Islet precursor cell (in vitro differentiated cells): ENCODE measurements around the gene PCNX1.
"Not testable (repeated sequence)": the region's sequence is repeated elsewhere in the genome, so short reads cannot be mapped to it uniquely, and the experiment has no call there.

Source experiments
- DNase-seq: peaks from one replicate; pipeline ENCODE4 v3.0.0-alpha.2; 2018

The PCNX1 gene

GRCh38 chr14:71094722-71095121, 187.5 kb downstream of the PCNX1 start:
- DNase-seq: no peak

- DNase-seq: no peak
These were observed 189.7 kb downstream of the PCNX1 start for GRCh38 chr14:71096947-71097346.

DNA sequence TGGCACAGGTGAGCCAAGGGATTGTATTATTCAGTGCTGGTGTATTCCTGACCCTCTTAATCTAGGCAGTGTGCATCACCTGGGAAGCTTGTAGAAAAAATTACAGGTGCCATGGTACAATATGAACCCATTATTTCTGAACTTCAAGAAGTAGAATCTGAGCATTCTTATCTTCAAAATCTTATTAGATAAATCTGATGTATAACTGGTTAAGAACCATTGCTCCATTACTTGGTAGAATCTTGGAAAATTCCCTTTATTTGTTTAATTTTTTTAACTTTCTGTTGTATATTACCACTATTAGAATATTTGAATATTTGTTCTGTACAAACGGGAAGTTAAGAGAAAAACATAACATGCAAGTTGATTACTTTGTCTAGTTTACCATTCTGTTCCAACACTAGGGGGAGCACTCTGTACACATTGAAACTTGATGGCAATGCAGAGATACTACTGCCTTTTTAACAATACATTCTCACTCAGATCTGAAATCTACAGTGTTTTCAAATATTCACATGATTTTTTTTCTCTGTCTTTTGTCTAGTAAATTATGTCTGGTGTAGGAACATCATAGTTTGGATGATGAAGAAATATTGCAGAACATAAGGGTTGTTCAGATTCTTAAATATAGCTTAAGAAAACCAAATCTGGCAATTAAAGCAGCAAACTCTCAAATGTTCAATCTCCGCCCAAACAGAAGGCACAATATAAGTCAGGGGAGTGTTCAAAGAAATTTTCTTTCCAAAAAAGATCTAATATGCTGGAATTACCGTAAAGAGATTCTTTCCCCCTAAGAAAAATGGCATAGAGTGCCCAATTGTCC, 196.6 kb downstream of the PCNX1 start:
- no peak for DNase-seq

GRCh38 chr14:71105177-71105576, 197.9 kb downstream of the PCNX1 start:
- DNase-seq: no peak

DNA sequence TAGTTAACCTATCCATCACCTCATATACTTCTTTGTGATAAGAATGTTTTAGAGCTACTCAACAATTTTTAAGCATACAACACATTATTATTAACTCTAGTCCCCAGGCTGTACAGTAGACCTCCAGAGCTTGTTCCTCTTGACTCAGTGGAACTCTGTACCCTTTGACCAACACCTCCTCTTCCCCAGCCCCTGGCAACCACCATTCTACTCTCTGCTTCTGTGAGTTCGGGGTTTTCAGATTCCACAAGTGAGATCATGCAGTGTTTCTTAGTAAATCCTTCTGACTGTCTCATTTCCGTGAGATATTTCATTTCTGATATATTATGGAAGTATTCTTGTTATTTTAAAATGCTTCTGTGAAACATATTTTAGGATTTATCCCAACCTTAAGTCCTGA, 200.7 kb downstream of the PCNX1 start:
- no peak for DNase-seq

- no peak for DNase-seq
These were observed 201.3 kb downstream of the PCNX1 start for GRCh38 chr14:71108398-71109119.

- DNase-seq: no peak
These were observed 206.1 kb downstream of the PCNX1 start for GRCh38 chr14:71113376-71113775.

DNA sequence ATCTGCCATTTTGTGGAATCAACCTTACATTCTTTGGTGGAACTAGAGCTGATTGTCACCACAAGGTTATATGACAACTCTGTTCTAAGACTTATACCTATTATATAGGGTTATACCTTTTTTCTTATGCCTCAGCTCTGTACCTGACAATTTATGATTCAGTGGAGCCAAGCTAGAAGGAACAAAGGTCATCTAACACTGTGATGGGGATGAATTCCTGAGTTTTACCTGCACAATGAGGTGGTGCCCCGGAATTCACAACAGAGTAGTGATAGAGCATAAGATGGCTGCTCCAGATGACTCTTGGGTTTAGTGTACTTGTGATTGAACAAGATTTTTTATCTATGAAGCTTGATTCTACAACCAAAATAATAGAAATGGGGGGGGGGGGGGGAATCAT, 207.3 kb downstream of the PCNX1 start:
- DNase-seq: no peak

GRCh38 chr14:71115306-71115705, 208.0 kb downstream of the PCNX1 start:
- DNase-seq: no peak

- DNase-seq: no peak
These were observed 208.7 kb downstream of the PCNX1 start for GRCh38 chr14:71115821-71116567.

- no peak for DNase-seq
These were observed 209.4 kb downstream of the PCNX1 start for GRCh38 chr14:71116568-71117122.

GRCh38 chr14:71117839-71118743, 210.8 kb downstream of the PCNX1 start:
- DNase-seq: peak; percentile 70

GRCh38 chr14:71119075-71119474, 211.8 kb downstream of the PCNX1 start:
- DNase-seq: no peak

DNA sequence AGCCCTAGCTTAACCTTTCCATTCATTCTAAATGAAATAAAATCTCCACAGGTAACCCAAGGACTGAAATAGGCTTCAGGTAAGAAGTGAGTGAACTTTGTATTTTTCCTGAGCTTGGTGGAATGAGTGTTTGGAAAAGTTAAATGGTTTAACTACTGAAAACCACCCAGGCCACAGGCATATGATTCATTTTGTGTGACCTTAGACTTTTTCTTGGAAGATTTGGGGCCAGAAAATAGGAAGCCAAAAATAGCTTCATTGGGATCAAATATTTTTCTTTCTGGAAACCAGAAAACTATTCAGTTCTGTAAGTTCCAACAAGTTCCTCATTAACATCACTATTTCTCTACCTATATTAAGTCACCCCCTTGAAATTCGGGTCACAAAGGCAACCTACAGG, 212.6 kb downstream of the PCNX1 start:
- DNase-seq: no peak

GRCh38 chr14:71121001-71121400, 213.7 kb downstream of the PCNX1 start:
- DNase-seq: no peak

GRCh38 chr14:71121711-71122110, 214.5 kb downstream of the PCNX1 start:
- DNase-seq: no peak

GRCh38 chr14:71122866-71123565, 215.8 kb downstream of the PCNX1 start:
- no peak for DNase-seq

DNA sequence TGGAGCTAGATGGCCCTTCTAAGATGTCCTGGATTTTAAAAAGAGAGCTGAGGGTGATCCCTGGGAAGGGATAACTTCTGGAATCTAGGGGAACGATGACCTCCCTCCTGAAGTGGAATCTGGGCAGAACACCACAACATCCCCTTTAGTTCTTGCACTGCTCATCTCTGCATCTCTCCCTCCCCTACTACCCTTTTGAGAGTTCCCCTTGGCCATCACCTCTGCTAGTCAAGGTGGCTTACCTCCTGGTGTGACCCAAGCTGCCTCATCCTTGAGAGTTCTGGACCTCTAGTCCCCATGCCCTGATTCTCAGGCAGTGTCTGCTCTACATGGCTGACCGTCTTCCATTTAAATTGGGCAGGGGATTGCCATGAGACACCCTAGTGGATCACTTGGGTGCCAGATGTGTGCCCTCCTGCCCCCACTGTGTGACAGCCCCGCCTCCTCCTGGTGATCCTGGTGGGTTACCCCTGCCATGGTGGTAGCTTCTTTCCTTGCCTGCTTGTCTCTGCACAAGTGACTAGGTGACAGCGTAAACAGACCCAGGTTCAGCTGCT, 216.4 kb downstream of the PCNX1 start:
- DNase-seq: no peak

DNA sequence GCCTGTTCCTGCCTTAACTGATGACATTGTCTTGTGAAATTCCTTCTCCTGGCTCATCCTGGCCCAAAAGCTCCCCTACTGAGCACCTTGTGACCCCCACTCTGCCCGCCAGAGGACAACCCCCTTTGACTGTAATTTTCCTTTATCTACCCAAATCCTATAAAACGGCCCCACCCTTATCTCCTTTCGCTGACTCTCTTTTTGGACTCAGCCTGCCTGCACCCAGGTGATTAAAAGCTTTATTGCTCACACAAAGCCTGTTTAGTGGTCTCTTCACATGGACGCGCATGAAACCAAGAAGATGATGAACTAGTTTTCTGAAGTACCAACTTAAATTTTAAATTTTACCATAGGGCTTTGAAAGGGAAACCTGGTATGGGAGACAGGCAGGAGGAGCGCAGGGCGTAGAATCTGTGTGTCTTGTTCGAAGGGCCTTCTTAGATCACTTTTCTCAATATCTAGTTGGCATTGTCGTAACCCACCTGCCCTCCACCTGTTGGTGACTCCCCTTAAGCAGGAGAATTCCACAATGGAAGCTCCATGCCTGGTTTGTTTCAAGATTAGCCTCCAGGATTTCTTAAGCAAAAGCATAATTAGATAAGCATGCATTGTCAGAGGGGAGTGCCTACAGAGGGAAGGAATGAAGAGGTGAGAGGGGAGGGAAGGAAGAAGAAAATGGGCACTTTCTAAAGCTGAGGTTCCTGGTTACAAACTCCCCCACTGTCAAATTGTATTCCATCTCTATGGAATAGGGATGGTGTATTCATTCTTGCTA, 222.6 kb downstream of the PCNX1 start:
- not testable (repeated sequence) for DNase-seq

DNA sequence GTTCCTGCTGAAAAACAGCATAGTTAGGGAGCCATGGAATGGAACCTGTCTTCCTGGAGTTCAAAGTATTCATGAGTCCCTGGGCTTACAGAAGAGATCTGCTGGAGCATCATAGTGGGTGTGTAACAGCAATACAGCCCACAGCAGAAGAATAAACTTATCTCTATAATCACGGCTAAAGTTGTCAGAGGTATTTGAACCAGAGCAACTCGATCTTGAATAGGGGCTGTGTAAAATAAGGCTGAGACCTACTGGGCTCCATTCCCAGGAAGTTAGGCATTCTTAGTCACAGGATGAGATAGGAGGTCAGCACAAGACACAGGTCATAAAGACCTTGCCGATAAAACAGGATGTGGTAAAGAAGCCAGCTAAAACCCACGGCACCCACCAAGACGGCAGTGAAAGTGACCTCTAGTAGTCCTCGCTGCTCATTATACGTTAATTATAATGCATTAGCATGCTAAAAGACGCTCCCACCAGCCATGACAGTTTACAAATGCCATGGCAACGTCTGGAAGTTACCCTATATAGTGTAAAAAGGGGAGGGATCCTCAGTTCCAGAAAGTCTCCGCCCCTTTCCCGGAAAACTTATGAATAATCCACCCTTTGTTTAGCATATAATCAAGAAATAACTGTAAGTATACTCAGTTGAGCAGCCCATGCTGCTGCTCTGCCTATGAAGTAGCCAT, 223.4 kb downstream of the PCNX1 start:
- no peak for DNase-seq
